Subcutaneous abdominal adipose tissue (tissue), 5 donors: Measurements from ENCODE around the gene OR5AP2.
"Not testable (repeated sequence)": the region's sequence is repeated elsewhere in the genome, so short reads cannot be mapped to it uniquely, and the experiment has no call there.

Experiments used
- H3K27ac ChIP-seq: one replicate; pipeline ENCODE4 v1.7.0; 2013; ENCODE audit warnings: low read depth, mild to moderate bottlenecking, inconsistent platforms, low read length, moderate library complexity
- H3K27me3 ChIP-seq, 5 donors: one replicate each; pipeline ENCODE4 v1.7.0; 2013; ENCODE audit warnings: low read length in 5 of 5, inconsistent platforms in 1 of 5; ENCODE audit not compliant: control insufficient read depth in 5 of 5, insufficient read depth in 4 of 5
- H3K36me3 ChIP-seq, 5 donors: one replicate each; pipeline ENCODE4 v1.7.0; 2013; ENCODE audit warnings: low read length in 5 of 5; ENCODE audit not compliant: control insufficient read depth in 5 of 5, insufficient read depth in 5 of 5
- H3K4me1 ChIP-seq, 5 donors: one replicate each; pipeline ENCODE4 v1.7.0; 2013; ENCODE audit warnings: low read length in 5 of 5, mild to moderate bottlenecking in 3 of 5, moderate library complexity in 1 of 5; ENCODE audit not compliant: control insufficient read depth in 5 of 5, insufficient read depth in 5 of 5
- H3K4me3 ChIP-seq, 5 donors: one replicate each; pipeline ENCODE4 v1.7.0; 2013; ENCODE audit warnings: low read length in 5 of 5, low read depth in 1 of 5
- H3K9ac ChIP-seq, 5 donors: one replicate each; pipeline ENCODE4 v1.7.0; 2013; ENCODE audit warnings: low read length in 5 of 5, mild to moderate bottlenecking in 4 of 5, moderate library complexity in 3 of 5
- H3K9me3 ChIP-seq, 5 donors: one replicate each; pipeline ENCODE4 v1.7.0; 2013; ENCODE audit warnings: low read length in 5 of 5; ENCODE audit not compliant: control insufficient read depth in 5 of 5
- donor health status: healthy.
- donor health status: healthy.
- donor health status: healthy.
- donor health status: healthy.
- donor health status: healthy.

OR5AP2 gene

DNA sequence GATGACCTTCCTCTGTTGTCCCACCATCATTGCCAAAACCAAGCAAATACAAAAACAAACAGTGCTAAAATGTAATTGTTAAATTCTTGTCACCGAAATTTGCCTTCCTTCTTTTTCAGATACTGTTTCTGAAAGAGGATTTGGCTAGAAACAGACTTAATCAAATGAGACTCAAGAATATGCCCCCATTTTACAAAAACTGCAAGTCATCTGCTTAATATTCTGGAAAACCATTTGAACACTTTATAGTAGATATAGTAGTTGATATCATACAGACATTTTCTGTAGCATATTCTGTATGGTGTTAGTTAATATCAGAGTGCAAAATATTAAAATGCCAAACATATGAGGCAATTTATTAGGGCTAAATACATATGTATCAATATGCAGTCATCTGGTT, 31.1 kb downstream of the OR5AP2 start:
- Histone ChIP-seq H3K27me3 (no peaks in the 10 kb centered on the region), H3K4me3 (no peak overlapping the region), H3K27ac (no peak overlapping the region), H3K9me3 (no peaks in the 10 kb centered on the region), H3K36me3 (no peaks in the 10 kb centered on the region), H3K4me1 (no peaks in the 10 kb centered on the region), H3K9ac (no peak overlapping the region)

DNA sequence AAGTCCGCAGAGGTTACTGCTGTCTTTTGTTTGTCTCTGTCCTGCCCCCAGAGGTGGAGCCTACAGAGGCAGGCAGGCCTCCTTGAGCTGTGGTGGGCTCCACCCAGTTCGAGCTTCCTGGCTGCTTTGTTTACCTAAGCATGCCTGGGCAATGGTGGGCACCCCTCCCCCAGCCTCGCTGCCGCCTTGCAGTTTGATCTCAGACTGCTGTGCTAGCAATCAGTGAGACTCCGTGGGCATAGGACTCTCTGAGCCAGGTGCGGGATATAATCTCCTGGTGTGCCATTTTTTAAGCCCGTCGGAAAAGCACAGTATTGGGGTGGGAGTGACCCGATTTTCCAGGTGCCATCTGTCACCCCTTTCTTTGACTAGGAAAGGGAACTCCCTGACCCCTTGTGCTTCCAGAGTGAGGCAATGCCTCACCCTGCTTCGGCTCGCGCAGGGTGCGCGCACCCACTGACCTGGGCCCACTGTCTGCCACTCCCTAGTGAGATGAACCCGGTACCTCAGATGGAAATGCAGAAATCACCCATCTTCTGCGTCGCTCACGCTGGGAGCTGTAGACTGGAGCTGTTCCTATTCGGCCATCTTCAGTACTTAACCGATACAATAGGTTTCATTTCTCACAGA, 50.0 kb downstream of the OR5AP2 start:
- H3K36me3 ChIP-seq, H3K27me3 ChIP-seq, H3K4me1 ChIP-seq, H3K9ac ChIP-seq, H3K27ac ChIP-seq, H3K4me3 ChIP-seq, H3K9me3 ChIP-seq: not testable (repeated sequence)
